ENCODE data around the gene LRRFIP1.
"Not testable (repeated sequence)": the region's sequence is repeated elsewhere in the genome, so short reads cannot be mapped to it uniquely, and the experiment has no call there.

Gene LRRFIP1

DNA sequence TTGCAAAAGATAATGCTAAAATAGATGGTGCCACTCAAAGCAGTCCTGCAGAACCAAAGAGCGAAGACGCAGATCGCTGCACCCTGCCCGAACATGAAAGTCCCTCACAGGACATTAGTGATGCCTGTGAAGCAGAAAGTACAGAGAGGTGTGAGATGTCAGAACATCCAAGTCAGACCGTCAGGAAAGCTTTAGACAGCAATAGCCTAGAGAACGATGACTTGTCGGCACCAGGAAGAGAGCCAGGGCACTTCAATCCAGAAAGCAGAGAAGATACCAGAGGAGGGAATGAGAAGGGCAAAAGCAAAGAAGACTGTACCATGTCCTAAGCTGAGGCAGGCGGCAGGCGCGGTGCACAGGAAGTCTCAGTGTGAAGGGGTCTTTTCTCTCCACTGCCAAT is 136.4 kb downstream of the LRRFIP1 start:
- TF ChIP-seq, protein P1, sequence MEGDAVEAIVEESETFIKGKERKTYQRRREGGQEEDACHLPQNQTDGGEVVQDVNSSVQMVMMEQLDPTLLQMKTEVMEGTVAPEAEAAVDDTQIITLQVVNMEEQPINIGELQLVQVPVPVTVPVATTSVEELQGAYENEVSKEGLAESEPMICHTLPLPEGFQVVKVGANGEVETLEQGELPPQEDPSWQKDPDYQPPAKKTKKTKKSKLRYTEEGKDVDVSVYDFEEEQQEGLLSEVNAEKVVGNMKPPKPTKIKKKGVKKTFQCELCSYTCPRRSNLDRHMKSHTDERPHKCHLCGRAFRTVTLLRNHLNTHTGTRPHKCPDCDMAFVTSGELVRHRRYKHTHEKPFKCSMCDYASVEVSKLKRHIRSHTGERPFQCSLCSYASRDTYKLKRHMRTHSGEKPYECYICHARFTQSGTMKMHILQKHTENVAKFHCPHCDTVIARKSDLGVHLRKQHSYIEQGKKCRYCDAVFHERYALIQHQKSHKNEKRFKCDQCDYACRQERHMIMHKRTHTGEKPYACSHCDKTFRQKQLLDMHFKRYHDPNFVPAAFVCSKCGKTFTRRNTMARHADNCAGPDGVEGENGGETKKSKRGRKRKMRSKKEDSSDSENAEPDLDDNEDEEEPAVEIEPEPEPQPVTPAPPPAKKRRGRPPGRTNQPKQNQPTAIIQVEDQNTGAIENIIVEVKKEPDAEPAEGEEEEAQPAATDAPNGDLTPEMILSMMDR (IDR thresholded peaks at IDR 0.05): no peak
- Mint-ChIP-seq H3K9me3 (no peaks in the 10 kb centered on the region), H3K27me3 (ENCODE audit: low read depth, poor library complexity) (no peaks in the 10 kb centered on the region), H3K4me1 (no peaks in the 10 kb centered on the region), H3K27ac (no peak overlapping the region), H3K36me3 (ENCODE audit: low read depth) (peaks cover 42% of the 10 kb centered on the region), H3K4me3 (no peak overlapping the region)
- DNase-seq: no peak

DNA sequence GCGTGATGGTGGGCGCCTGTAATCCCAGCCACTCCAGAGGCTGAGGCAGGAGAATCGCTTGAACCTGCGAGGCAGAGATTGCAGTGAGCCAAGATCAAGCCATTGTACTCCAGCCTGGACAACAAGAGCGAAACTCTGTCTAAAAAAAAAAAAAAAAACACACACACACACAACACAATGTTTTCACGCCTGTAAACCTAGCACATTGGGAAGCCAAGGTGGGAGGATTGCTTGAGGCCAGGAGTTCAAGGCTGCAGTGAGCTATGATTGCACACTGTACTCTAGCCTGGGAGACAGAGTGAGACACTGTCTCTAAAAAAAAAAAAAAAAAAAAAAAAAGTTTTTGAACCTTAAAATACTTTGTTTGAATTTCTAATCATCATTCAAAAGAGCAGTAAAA is 137.7 kb downstream of the LRRFIP1 start:
- not testable (repeated sequence) for H3K4me1 Mint-ChIP-seq; DNase-seq; H3K4me3 Mint-ChIP-seq; H3K27me3 Mint-ChIP-seq (ENCODE audit: low read depth, poor library complexity); H3K9me3 Mint-ChIP-seq; H3K27ac Mint-ChIP-seq
- peaks cover 31% of the 10 kb centered on the region for H3K36me3 Mint-ChIP-seq (ENCODE audit: low read depth)

DNA sequence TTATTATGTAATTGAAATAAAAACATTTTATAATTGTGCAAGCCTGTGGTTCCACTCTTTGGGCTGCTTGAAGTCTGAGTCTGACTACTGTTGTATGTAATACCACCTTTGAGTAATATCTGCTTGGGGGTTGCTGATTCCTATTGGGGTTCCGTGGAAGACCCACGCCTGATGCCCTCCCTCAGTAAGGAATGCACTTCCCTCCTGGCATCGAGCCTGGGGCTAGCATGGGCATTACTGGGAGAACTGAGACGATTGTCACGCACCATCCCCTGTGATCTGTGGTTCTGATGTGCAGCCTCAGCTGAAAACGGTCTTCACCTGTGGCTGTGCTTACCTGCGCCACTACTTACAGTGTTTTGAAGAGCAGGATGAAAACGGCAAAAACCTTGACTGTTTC is 138.5 kb downstream of the LRRFIP1 start:
- Mint-ChIP-seq H3K36me3 (ENCODE audit: low read depth) (peaks cover 33% of the 10 kb centered on the region), H3K27me3 (ENCODE audit: low read depth, poor library complexity) (no peaks in the 10 kb centered on the region), H3K4me1 (no peaks in the 10 kb centered on the region), H3K4me3 (no peak overlapping the region), H3K27ac (no peak overlapping the region), H3K9me3 (no peaks in the 10 kb centered on the region)
- DNase-seq: no peak
- TF ChIP-seq, protein P1 (IDR thresholded peaks at IDR 0.05): no peak

DNA sequence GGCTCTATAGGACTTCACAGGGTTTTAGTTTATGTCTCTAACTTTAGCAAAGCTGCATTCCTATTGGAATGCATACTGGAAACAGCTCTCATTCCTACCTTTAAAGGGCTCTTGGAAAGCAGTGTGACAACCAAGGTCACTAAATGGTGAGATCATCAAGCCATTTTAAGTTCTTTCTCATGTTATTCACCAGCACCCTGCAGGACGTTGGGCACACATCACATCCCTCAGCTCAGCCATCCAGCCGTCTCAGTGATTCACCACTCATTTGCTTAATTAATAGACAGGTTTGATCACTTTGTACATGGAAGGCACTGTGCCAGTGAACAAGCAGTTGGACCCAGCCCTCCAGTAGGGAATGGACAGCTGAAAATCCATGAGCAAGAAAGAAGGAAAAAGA is 139.0 kb downstream of the LRRFIP1 start:
- no peak overlapping the region for H3K4me3 Mint-ChIP-seq
- TF ChIP-seq, protein P1 (IDR thresholded peaks at IDR 0.05): no peak
- no peaks in the 10 kb centered on the region for H3K27me3 Mint-ChIP-seq (ENCODE audit: low read depth, poor library complexity)
- H3K9me3 Mint-ChIP-seq: no peaks in the 10 kb centered on the region
- no peak for DNase-seq
- no peak overlapping the region for H3K27ac Mint-ChIP-seq
- peaks cover 34% of the 10 kb centered on the region for H3K36me3 Mint-ChIP-seq (ENCODE audit: low read depth)
- no peaks in the 10 kb centered on the region for H3K4me1 Mint-ChIP-seq

DNA sequence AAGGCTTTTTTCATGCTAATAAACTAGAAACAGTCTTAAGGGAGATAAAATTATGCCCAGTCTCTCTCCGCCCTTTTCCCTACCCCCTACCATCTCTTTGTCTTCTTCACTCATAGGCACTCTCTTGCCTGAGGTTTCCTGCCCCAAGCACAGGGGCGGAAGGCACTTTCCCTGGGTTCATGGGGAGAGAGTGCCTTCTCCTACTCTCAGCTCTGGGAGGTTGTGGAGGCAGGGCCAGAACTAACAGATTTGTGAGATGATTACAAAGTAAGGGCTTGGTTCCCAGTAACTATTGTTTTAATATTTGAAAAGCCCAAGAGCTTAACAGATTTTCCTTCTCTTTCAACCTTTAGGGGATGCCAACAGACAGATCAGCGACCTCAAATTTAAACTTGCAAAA is 145.1 kb downstream of the LRRFIP1 start:
- no peak overlapping the region for H3K4me3 Mint-ChIP-seq
- no peak overlapping the region for H3K27ac Mint-ChIP-seq
- TF ChIP-seq, protein P1 (IDR thresholded peaks at IDR 0.05): no peak
- H3K27me3 Mint-ChIP-seq (ENCODE audit: low read depth, poor library complexity): no peaks in the 10 kb centered on the region
- H3K4me1 Mint-ChIP-seq: no peaks in the 10 kb centered on the region
- H3K36me3 Mint-ChIP-seq (ENCODE audit: low read depth): peaks cover 40% of the 10 kb centered on the region
- DNase-seq: no peak
- H3K9me3 Mint-ChIP-seq: peaks cover 5% of the 10 kb centered on the region

DNA sequence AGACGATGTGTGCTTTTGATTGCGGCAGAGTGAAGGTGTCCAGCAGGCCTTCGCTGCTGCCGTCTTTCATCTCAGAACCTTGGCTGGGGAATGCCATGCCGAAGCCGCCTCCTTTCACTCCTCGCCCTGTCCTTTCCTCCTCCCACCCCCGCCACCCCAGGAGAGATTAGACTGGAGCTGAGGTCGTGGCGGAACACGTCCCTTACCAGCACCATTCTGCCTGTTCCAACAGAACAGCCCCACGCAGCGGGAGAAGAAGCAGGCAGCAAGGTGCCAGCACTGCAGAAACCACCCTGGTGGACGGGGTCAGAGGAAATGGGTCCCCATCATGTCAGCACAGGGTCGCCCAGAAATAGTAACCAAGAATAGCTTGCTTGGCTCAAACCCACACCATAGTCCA is 146.4 kb downstream of the LRRFIP1 start:
- no peak for DNase-seq
- Mint-ChIP-seq H3K36me3 (ENCODE audit: low read depth) (peaks cover 52% of the 10 kb centered on the region), H3K4me1 (no peaks in the 10 kb centered on the region), H3K9me3 (peaks cover 15% of the 10 kb centered on the region), H3K27ac (no peak overlapping the region), H3K27me3 (ENCODE audit: low read depth, poor library complexity) (no peaks in the 10 kb centered on the region), H3K4me3 (no peak overlapping the region)
- TF ChIP-seq, protein P1 (IDR thresholded peaks at IDR 0.05): no peak

All from nephron progenitor cell (in vitro differentiated cells).